Measurements from ENCODE around the gene RAB31. TPM values are rescaled to one million over a fixed set of nuclear protein-coding genes. Genes with fewer than 3 reads are reported as not detected.

Gene RAB31
- total RNA-seq, 2 experiments from 2014 or later, result not detected

GRCh38 chr18:9835113-9835755 is 127.1 kb downstream of the RAB31 start:
- CTCF ChIA-PET, result no interaction called here
- no peaks in the 10 kb centered on the region for H3K36me3 Mint-ChIP-seq (ENCODE audit: low read depth)
- POLR2A ChIA-PET, result no interaction called here

GRCh38 chr18:9835825-9836224 is 127.7 kb downstream of the RAB31 start:
- H3K4me1 Mint-ChIP-seq (ENCODE audit: low read depth), result no peaks in the 10 kb centered on the region
- no peak for ATAC-seq
- no peaks in the 10 kb centered on the region for H3K36me3 Mint-ChIP-seq (ENCODE audit: low read depth)
- H3K4me3 Mint-ChIP-seq, result no peak overlapping the region
- peaks cover 8% of the 10 kb centered on the region for H3K27me3 Mint-ChIP-seq (ENCODE audit: low read depth)
- CTCF ChIA-PET, result no interaction called here
- POLR2A ChIA-PET, result no interaction called here
- H3K27ac Mint-ChIP-seq, result no peak overlapping the region
- H3K9me3 Mint-ChIP-seq (ENCODE audit: insufficient read depth), result no peaks in the 10 kb centered on the region
- DNase-seq, result no peak

More at GRCh38 chr18:9835113-9835755, 127.1 kb downstream of the RAB31 start:
- Mint-ChIP-seq H3K27ac (no peak overlapping the region), H3K27me3 (ENCODE audit: low read depth) (peaks cover 8% of the 10 kb centered on the region), H3K9me3 (ENCODE audit: insufficient read depth) (no peaks in the 10 kb centered on the region), H3K4me3 (no peak overlapping the region), H3K4me1 (ENCODE audit: low read depth) (no peaks in the 10 kb centered on the region)
- ATAC-seq (no peak), DNase-seq (no peak)

GRCh38 chr18:9838144-9838877 is 130.2 kb downstream of the RAB31 start:
- no peaks in the 10 kb centered on the region for H3K4me1 Mint-ChIP-seq (ENCODE audit: low read depth)
- DNase-seq, result no peak
- ChIA-PET CTCF (no interaction called here), POLR2A (no interaction called here)
- no peak overlapping the region for H3K4me3 Mint-ChIP-seq
- H3K36me3 Mint-ChIP-seq (ENCODE audit: low read depth), result no peaks in the 10 kb centered on the region
- no peak for ATAC-seq
- H3K27ac Mint-ChIP-seq, result no peak overlapping the region
- H3K27me3 Mint-ChIP-seq (ENCODE audit: low read depth), result peaks cover 8% of the 10 kb centered on the region
- no peaks in the 10 kb centered on the region for H3K9me3 Mint-ChIP-seq (ENCODE audit: insufficient read depth)

- ATAC-seq (no peak), DNase-seq (no peak)
- Mint-ChIP-seq H3K4me3 (no peak overlapping the region), H3K27me3 (ENCODE audit: low read depth) (peaks cover 8% of the 10 kb centered on the region), H3K27ac (no peak overlapping the region), H3K36me3 (ENCODE audit: low read depth) (no peaks in the 10 kb centered on the region), H3K9me3 (ENCODE audit: insufficient read depth) (no peaks in the 10 kb centered on the region), H3K4me1 (ENCODE audit: low read depth) (no peaks in the 10 kb centered on the region)
- POLR2A ChIA-PET, result no interaction called here
- CTCF ChIA-PET, result no interaction called here
Observed at GRCh38 chr18:9839211-9839610, 131.1 kb downstream of the RAB31 start.

GRCh38 chr18:9839853-9840252 is 131.8 kb downstream of the RAB31 start:
- ChIA-PET POLR2A (no interaction called here), CTCF (no interaction called here)
- Mint-ChIP-seq H3K9me3 (ENCODE audit: insufficient read depth) (no peaks in the 10 kb centered on the region), H3K4me1 (ENCODE audit: low read depth) (no peaks in the 10 kb centered on the region), H3K27me3 (ENCODE audit: low read depth) (peaks cover 8% of the 10 kb centered on the region), H3K36me3 (ENCODE audit: low read depth) (no peaks in the 10 kb centered on the region), H3K4me3 (no peak overlapping the region), H3K27ac (no peak overlapping the region)
- ATAC-seq (no peak), DNase-seq (no peak)

GRCh38 chr18:9841752-9842151 is 133.7 kb downstream of the RAB31 start:
- ChIA-PET CTCF (no interaction called here), POLR2A (no interaction called here)
- Mint-ChIP-seq H3K4me1 (ENCODE audit: low read depth) (no peaks in the 10 kb centered on the region), H3K9me3 (ENCODE audit: insufficient read depth) (no peaks in the 10 kb centered on the region), H3K27ac (no peak overlapping the region), H3K36me3 (ENCODE audit: low read depth) (no peaks in the 10 kb centered on the region), H3K4me3 (no peak overlapping the region), H3K27me3 (ENCODE audit: low read depth) (peaks cover 7% of the 10 kb centered on the region)
- no peak for DNase-seq
- no peak for ATAC-seq

- Mint-ChIP-seq H3K27ac (no peak overlapping the region), H3K36me3 (ENCODE audit: low read depth) (no peaks in the 10 kb centered on the region), H3K27me3 (ENCODE audit: low read depth) (peaks cover 8% of the 10 kb centered on the region), H3K9me3 (ENCODE audit: insufficient read depth) (no peaks in the 10 kb centered on the region), H3K4me1 (ENCODE audit: low read depth) (no peaks in the 10 kb centered on the region), H3K4me3 (no peak overlapping the region)
- POLR2A ChIA-PET, result no interaction called here
- no peak for DNase-seq
- CTCF ChIA-PET, result no interaction called here
- ATAC-seq, result no peak
Observed at GRCh38 chr18:9842448-9842847, 134.3 kb downstream of the RAB31 start.

- Mint-ChIP-seq H3K4me1 (ENCODE audit: low read depth) (no peaks in the 10 kb centered on the region), H3K27me3 (ENCODE audit: low read depth) (peaks cover 19% of the 10 kb centered on the region), H3K36me3 (ENCODE audit: low read depth) (no peaks in the 10 kb centered on the region), H3K27ac (no peak overlapping the region), H3K4me3 (no peak overlapping the region), H3K9me3 (ENCODE audit: insufficient read depth) (no peaks in the 10 kb centered on the region)
- no peak for DNase-seq
- ATAC-seq, result no peak
- POLR2A ChIA-PET, result interaction anchor here (0.7 kb wide), 1 partner anchor 164 kb away, joined by 3 read pairs; no protein-coding TSS in a partner anchor
- CTCF ChIA-PET, result no interaction called here
Observed at GRCh38 chr18:9845256-9845655, 137.2 kb downstream of the RAB31 start.

- DNase-seq (no peak), ATAC-seq (no peak)
- ChIA-PET CTCF (no interaction called here), POLR2A (interaction anchor here (0.6 kb wide), 1 partner anchor 65 kb away, joined by 3 read pairs; no protein-coding TSS in a partner anchor)
- H3K27ac Mint-ChIP-seq, result no peak overlapping the region
- H3K4me1 Mint-ChIP-seq (ENCODE audit: low read depth), result no peaks in the 10 kb centered on the region
- no peaks in the 10 kb centered on the region for H3K36me3 Mint-ChIP-seq (ENCODE audit: low read depth)
- peaks cover 22% of the 10 kb centered on the region for H3K27me3 Mint-ChIP-seq (ENCODE audit: low read depth)
- H3K9me3 Mint-ChIP-seq (ENCODE audit: insufficient read depth), result no peaks in the 10 kb centered on the region
- H3K4me3 Mint-ChIP-seq, result no peak overlapping the region
Observed at GRCh38 chr18:9846162-9846925, 138.2 kb downstream of the RAB31 start.

- Mint-ChIP-seq H3K9me3 (ENCODE audit: insufficient read depth) (no peaks in the 10 kb centered on the region), H3K27ac (no peak overlapping the region), H3K27me3 (ENCODE audit: low read depth) (peaks cover 26% of the 10 kb centered on the region), H3K36me3 (ENCODE audit: low read depth) (no peaks in the 10 kb centered on the region), H3K4me1 (ENCODE audit: low read depth) (no peaks in the 10 kb centered on the region), H3K4me3 (no peak overlapping the region)
- ATAC-seq (no peak), DNase-seq (no peak)
- ChIA-PET CTCF (interaction anchor here (1.3 kb wide), 1 partner anchor 10 kb away, joined by 3 read pairs; no protein-coding TSS in a partner anchor), POLR2A (no interaction called here)
Observed at GRCh38 chr18:9848170-9848879, 140.2 kb downstream of the RAB31 start.

- ATAC-seq (no peak), DNase-seq (no peak)
- H3K9me3 Mint-ChIP-seq (ENCODE audit: insufficient read depth), result no peaks in the 10 kb centered on the region
- H3K4me1 Mint-ChIP-seq (ENCODE audit: low read depth), result no peaks in the 10 kb centered on the region
- peaks cover 33% of the 10 kb centered on the region for H3K27me3 Mint-ChIP-seq (ENCODE audit: low read depth)
- H3K4me3 Mint-ChIP-seq, result no peak overlapping the region
- ChIA-PET CTCF (interaction anchor here (1.3 kb wide), 1 partner anchor 9 kb away, joined by 3 read pairs; no protein-coding TSS in a partner anchor), POLR2A (no interaction called here)
- H3K27ac Mint-ChIP-seq, result no peak overlapping the region
- no peaks in the 10 kb centered on the region for H3K36me3 Mint-ChIP-seq (ENCODE audit: low read depth)
Observed at GRCh38 chr18:9849407-9850283, 141.5 kb downstream of the RAB31 start.
